HepG2 (cell line): Measurements from ENCODE around the gene PIGV. TPM values are rescaled to one million over a fixed set of nuclear protein-coding genes. Genes with fewer than 3 reads are reported as not detected.
A peak's percentile ranks its signal among the peaks of the same experiment; 100 is the strongest.

Source experiments
- BCL6 ChIP-seq: IDR thresholded peaks from 2 replicates; pipeline ENCODE4 v1.6.1; 2016; ENCODE audit warnings: missing genetic modification reagents, missing compliant biosample characterization
- BORCS8-MEF2B ChIP-seq: sonication (generic); formaldehyde crosslinking; IDR thresholded peaks from 2 replicates; pipeline ENCODE4 v1.8.0; 2022; ENCODE audit warnings: mild to moderate bottlenecking, missing genetic modification reagents
- CEBPB ChIP-seq: IDR thresholded peaks from 2 replicates; pipeline ENCODE4 v1.6.1; 2011; ENCODE audit warnings: low read depth, low read length, improper control_type of control experiment, borderline replicate concordance
- ELF3 ChIP-seq: IDR thresholded peaks from 2 replicates; pipeline ENCODE4 v1.6.1; 2016; ENCODE audit warnings: missing genetic modification reagents, missing compliant biosample characterization
- GATAD1 ChIP-seq: IDR thresholded peaks from 2 replicates; pipeline ENCODE4 v1.6.1; 2016; ENCODE audit warnings: missing genetic modification reagents, missing compliant biosample characterization
- GLI4 ChIP-seq: sonication (generic); formaldehyde crosslinking; IDR thresholded peaks from 2 replicates; pipeline ENCODE4 v1.5.1; 2020; ENCODE audit warnings: missing genetic modification reagents, mild to moderate bottlenecking, moderate library complexity, borderline replicate concordance
- IKZF1 ChIP-seq: fragments of 450-650 bp; IDR thresholded peaks from 2 replicates; pipeline ENCODE4 v1.7.1; 2016
- KLF12 ChIP-seq: sonication (generic); formaldehyde crosslinking; IDR thresholded peaks from 2 replicates; pipeline ENCODE4 v1.4.0; 2020; ENCODE audit warnings: missing genetic modification reagents, borderline replicate concordance
- RBFOX2 ChIP-seq: fragments of 200-400 bp; formaldehyde crosslinking; IDR thresholded peaks from 2 replicates; pipeline ENCODE4 v1.6.1; 2017; ENCODE audit warnings: low read depth, mild to moderate bottlenecking, low read length
- TRIM24 ChIP-seq: sonication (generic); formaldehyde crosslinking; IDR thresholded peaks from 2 replicates; pipeline ENCODE4 v1.8.0; 2022; ENCODE audit warnings: mild to moderate bottlenecking, missing genetic modification reagents
- ZNF260 ChIP-seq: sonication (generic); formaldehyde crosslinking; IDR thresholded peaks from 2 replicates; pipeline ENCODE4 v1.4.0; 2020; ENCODE audit warnings: missing genetic modification reagents, low read depth, mild to moderate bottlenecking, borderline replicate concordance
- ZNF329 ChIP-seq: sonication (generic); formaldehyde crosslinking; IDR thresholded peaks from 2 replicates; pipeline ENCODE4 v1.9.0; 2021; ENCODE audit warnings: low read depth, mild to moderate bottlenecking, missing genetic modification reagents
- ZNF331 ChIP-seq: sonication (generic); formaldehyde crosslinking; IDR thresholded peaks from 2 replicates; pipeline ENCODE4 v1.4.0; 2020; ENCODE audit warnings: missing genetic modification reagents
- ZNF333 ChIP-seq: sonication (generic); formaldehyde crosslinking; IDR thresholded peaks from 2 replicates; pipeline ENCODE4 v1.4.0; 2020; ENCODE audit warnings: mild to moderate bottlenecking, missing genetic modification reagents, borderline replicate concordance
- ZNF34 ChIP-seq: sonication (generic); formaldehyde crosslinking; IDR thresholded peaks from 2 replicates; pipeline ENCODE4 v1.4.0; 2020; ENCODE audit warnings: mild to moderate bottlenecking, missing genetic modification reagents, borderline replicate concordance
- ZNF441 ChIP-seq: sonication (generic); formaldehyde crosslinking; IDR thresholded peaks from 2 replicates; pipeline ENCODE4 v1.7.0; 2021; ENCODE audit warnings: missing genetic modification reagents, borderline replicate concordance
- ZNF816 ChIP-seq: sonication (generic); formaldehyde crosslinking; IDR thresholded peaks from 2 replicates; pipeline ENCODE4 v1.8.0; 2022; ENCODE audit warnings: missing genetic modification reagents, mild to moderate bottlenecking, borderline replicate concordance
- polyA plus RNA-seq, 8 experiments: library from polyadenylated mRNA; depleted of rRNA in 3 of 8; stranded (reverse) in 7 of 8; unstranded in 1 of 8; fragments of >200 nt; fragmentation: Illumina TruSeq in 4 of 8; extraction: Trizol in 4 of 8; gene quantifications; 2 replicates each; pipeline versions ENCODE4 v1.2.1 to v1.2.3, GENCODE V29; 2011 to 2016; ENCODE audit warnings: low read depth in 4 of 8, missing spikeins in 1 of 8, mixed read lengths in 1 of 8; ENCODE audit not compliant: insufficient read depth in 1 of 8
- total RNA-seq, 5 experiments: library from RNA; depleted of rRNA; stranded (reverse); fragments of >200 nt; fragmentation: Illumina TruSeq; extraction: Trizol; gene quantifications; 2 replicates each; pipeline ENCODE4 v1.2.3, GENCODE V29; 2016; ENCODE audit warnings: low read depth in 1 of 5
- TF ChIP-seq, protein P1 (sequence below): sonication (generic); formaldehyde crosslinking; IDR thresholded peaks from 2 replicates; pipeline ENCODE4 v1.8.1; 2023; ENCODE audit warnings: mild to moderate bottlenecking, inconsistent platforms, moderate library complexity, missing genetic modification reagents, borderline replicate concordance
- TF ChIP-seq, protein P2 (sequence below): sonication (generic); formaldehyde crosslinking; IDR thresholded peaks from 2 replicates; pipeline ENCODE4 v1.4.0; 2020; ENCODE audit warnings: missing genetic modification reagents, borderline replicate concordance
- TF ChIP-seq, protein P3 (sequence below): sonication (generic); formaldehyde crosslinking; IDR thresholded peaks from 2 replicates; pipeline ENCODE4 v1.8.1; 2023; ENCODE audit warnings: mild to moderate bottlenecking, missing genetic modification reagents
- TF ChIP-seq, protein P4 (sequence below): IDR thresholded peaks from 2 replicates; pipeline ENCODE4 v1.6.1; 2016; ENCODE audit warnings: control low read depth
- TF ChIP-seq, protein P5 (sequence below): sonication (generic); formaldehyde crosslinking; IDR thresholded peaks from 2 replicates; pipeline ENCODE4 v1.4.0; 2020; ENCODE audit warnings: missing genetic modification reagents

PIGV gene
- total and polyA plus RNA-seq, 2 of the 13 experiments (the other 11 are each of a cell fraction or from before 2014, with no cell fraction given): 13.5 to 22.7 TPM

DNA sequence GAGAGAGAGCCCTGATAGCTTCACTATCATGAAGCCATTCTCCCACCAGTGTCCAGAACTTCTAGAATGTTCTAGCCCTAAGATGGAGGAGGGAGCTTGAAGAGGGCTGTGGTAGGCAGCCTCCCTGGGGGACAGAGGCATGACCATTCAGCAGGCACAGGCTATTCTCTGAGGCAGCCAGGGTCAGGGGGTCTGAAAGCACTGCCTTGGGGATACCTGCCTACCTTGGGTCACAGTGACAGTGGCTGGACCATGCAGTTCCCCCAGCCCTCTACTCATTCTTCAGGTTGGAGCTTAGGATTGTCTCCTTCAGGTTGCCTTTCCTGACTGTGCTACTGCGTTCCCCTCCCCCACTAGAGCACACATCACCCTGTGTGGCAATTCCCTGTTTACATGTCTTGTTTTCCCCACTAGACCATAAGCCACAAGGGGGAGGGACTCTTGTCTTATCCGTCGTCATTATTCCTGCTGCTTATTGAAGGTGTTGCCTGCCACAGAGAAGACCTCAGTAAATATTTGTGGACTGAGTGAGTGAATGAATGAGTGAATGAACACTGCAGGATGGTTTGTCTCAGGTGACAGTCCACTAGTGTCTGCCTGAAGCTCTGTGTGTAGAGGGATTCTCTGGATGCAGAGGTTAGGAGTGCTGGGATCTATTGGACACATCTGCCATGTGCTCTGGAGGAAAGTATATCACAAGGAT is 43.9 kb downstream of the PIGV start (continued):
- TF ChIP-seq, protein P1, sequence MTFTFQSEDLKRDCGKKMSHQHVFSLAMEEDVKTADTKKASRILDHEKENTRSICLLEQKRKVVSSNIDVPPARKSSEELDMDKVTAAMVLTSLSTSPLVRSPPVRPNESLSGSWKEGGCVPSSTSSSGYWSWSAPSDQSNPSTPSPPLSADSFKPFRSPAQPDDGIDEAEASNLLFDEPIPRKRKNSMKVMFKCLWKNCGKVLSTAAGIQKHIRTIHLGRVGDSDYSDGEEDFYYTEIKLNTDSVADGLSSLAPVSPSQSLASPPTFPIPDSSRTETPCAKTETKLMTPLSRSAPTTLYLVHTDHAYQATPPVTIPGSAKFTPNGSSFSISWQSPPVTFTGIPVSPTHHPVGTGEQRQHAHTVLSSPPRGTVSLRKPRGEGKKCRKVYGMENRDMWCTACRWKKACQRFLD (CRISPR knock-in tag): no peak
- TF ChIP-seq, protein P2, sequence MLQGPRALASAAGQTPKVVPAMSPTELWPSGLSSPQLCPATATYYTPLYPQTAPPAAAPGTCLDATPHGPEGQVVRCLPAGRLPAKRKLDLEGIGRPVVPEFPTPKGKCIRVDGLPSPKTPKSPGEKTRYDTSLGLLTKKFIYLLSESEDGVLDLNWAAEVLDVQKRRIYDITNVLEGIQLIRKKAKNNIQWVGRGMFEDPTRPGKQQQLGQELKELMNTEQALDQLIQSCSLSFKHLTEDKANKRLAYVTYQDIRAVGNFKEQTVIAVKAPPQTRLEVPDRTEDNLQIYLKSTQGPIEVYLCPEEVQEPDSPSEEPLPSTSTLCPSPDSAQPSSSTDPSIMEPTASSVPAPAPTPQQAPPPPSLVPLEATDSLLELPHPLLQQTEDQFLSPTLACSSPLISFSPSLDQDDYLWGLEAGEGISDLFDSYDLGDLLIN: no peak
- no peak for TF ChIP-seq GLI4 (CRISPR knock-in tag)
- TF ChIP-seq GATAD1 (CRISPR knock-in tag): peak; percentile 66
- no peak for TF ChIP-seq KLF12 (CRISPR knock-in tag)
- no peak for TF ChIP-seq RBFOX2
- 0 out of 2 replicates have a peak, but pooled peaks have one; percentile 56 for TF ChIP-seq BORCS8-MEF2B (CRISPR knock-in tag)
- TF ChIP-seq IKZF1: no peak
- TF ChIP-seq ZNF34 (CRISPR knock-in tag): no peak
- TF ChIP-seq, protein P3, sequence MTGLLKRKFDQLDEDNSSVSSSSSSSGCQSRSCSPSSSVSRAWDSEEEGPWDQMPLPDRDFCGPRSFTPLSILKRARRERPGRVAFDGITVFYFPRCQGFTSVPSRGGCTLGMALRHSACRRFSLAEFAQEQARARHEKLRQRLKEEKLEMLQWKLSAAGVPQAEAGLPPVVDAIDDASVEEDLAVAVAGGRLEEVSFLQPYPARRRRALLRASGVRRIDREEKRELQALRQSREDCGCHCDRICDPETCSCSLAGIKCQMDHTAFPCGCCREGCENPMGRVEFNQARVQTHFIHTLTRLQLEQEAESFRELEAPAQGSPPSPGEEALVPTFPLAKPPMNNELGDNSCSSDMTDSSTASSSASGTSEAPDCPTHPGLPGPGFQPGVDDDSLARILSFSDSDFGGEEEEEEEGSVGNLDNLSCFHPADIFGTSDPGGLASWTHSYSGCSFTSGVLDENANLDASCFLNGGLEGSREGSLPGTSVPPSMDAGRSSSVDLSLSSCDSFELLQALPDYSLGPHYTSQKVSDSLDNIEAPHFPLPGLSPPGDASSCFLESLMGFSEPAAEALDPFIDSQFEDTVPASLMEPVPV (CRISPR knock-in tag): 0 out of 2 replicates have a peak, but pooled peaks have one; percentile 24
- no peak for TF ChIP-seq ZNF260 (CRISPR knock-in tag)
- peak; percentile 78; the same call in 1 of the 2 replicates for TF ChIP-seq TRIM24
- TF ChIP-seq, protein P4, sequence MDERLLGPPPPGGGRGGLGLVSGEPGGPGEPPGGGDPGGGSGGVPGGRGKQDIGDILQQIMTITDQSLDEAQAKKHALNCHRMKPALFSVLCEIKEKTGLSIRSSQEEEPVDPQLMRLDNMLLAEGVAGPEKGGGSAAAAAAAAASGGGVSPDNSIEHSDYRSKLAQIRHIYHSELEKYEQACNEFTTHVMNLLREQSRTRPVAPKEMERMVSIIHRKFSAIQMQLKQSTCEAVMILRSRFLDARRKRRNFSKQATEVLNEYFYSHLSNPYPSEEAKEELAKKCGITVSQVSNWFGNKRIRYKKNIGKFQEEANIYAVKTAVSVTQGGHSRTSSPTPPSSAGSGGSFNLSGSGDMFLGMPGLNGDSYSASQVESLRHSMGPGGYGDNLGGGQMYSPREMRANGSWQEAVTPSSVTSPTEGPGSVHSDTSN (CRISPR knock-in tag): 0 out of 2 replicates have a peak, but pooled peaks have one; percentile 26
- TF ChIP-seq ZNF816 (CRISPR knock-in tag): no peak
- TF ChIP-seq ZNF329 (CRISPR knock-in tag): no peak
- peak; percentile 59; the same call in 1 of the 2 replicates for TF ChIP-seq ZNF441 (CRISPR knock-in tag)
- TF ChIP-seq BCL6: peak; percentile 73
- TF ChIP-seq ZNF333: no peak
- TF ChIP-seq, protein P5, sequence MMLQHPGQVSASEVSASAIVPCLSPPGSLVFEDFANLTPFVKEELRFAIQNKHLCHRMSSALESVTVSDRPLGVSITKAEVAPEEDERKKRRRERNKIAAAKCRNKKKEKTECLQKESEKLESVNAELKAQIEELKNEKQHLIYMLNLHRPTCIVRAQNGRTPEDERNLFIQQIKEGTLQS (CRISPR knock-in tag): no peak
- peak; percentile 43; the same call in 1 of the 2 replicates for TF ChIP-seq ELF3 (CRISPR knock-in tag)
- TF ChIP-seq CEBPB: peak; percentile 94
- peak; percentile 78 for TF ChIP-seq ZNF331 (CRISPR knock-in tag)
